Esophagus squamous epithelium (tissue), 5 donors: ENCODE data around the gene ENKD1. TPM values are rescaled to one million over a fixed set of nuclear protein-coding genes. Genes with fewer than 3 reads are reported as not detected.

Source experiments
- DNase-seq: peaks from one replicate; lab custom pipeline; 2025; lab: John Stamatoyannopoulos, UW
- H3K27ac ChIP-seq, 4 donors: fragments of 200-600 bp; sonication (generic); one replicate each; pipeline ENCODE4 v1.5.1; 2016 to 2019; ENCODE audit warnings: mild to moderate bottlenecking in 1 of 4
- H3K27me3 ChIP-seq, 4 donors: fragments of 200-600 bp; sonication (generic); 1 replicate in 3 of 4; 2 replicates in 1 of 4; pipeline versions ENCODE4 v1.5.1 to v1.6.0; 2017 to 2021; ENCODE audit warnings: antibody characterized with exemption in 1 of 4
- H3K36me3 ChIP-seq, 3 donors: fragments of 200-600 bp; sonication (generic); one replicate each; pipeline ENCODE4 v1.5.1; 2016 to 2019
- H3K4me1 ChIP-seq, 3 donors: fragments of 200-600 bp; sonication (generic); one replicate each; pipeline ENCODE4 v1.5.1; 2017 to 2019
- H3K4me3 ChIP-seq, 4 donors: fragments of 200-600 bp; sonication (generic); 1 replicate in 3 of 4; 2 replicates in 1 of 4; pipeline ENCODE4 v1.5.1; 2016 to 2019; ENCODE audit warnings: mild to moderate bottlenecking in 2 of 4, moderate library complexity in 1 of 4
- H3K9me3 ChIP-seq, 3 donors: fragments of 200-600 bp; sonication (generic); one replicate each; pipeline ENCODE4 v1.5.1; 2016 to 2019
- CTCF ChIP-seq, 6 experiments: fragments of 450-650 bp in 4 of 6; fragments of 200-600 bp in 2 of 6; sonication (generic) in 2 of 6; IDR thresholded peaks; one replicate each; pipeline ENCODE4 v1.5.1; 2016 to 2019; ENCODE audit warnings: antibody characterized with exemption in 6 of 6, mild to moderate bottlenecking in 4 of 6, moderate library complexity in 4 of 6
- POLR2A ChIP-seq, 4 donors: fragments of 450-650 bp; IDR thresholded peaks; one replicate each; pipeline ENCODE4 v1.6.1; 2017; ENCODE audit warnings: antibody characterized with exemption in 4 of 4, mild to moderate bottlenecking in 4 of 4, moderate library complexity in 3 of 4
- WGBS, 2 donors: methylation state at CpG; one replicate each; pipeline ENCODE4 v1.1.5; 2018; 5-methylcytosine and 5-hydroxymethylcytosine counted together
- intact Hi-C: fragments of 100-400 bp; cut with DNase I; formaldehyde crosslinking; loops from one replicate; pipeline ENCODE4 v1.15.0; 2022
- total RNA-seq, 4 donors: library from RNA; depleted of rRNA; stranded (reverse); fragments of >200 nt; gene quantifications; one replicate each; pipeline ENCODE4 v1.1.0, GENCODE V29; 2016
- donor health status: DM: yes; HTN: yes; CAD: no.

Gene ENKD1
- total RNA-seq, 4 donors from 2014 or later, result 6.1 to 12.9 (median 12.2) TPM

GRCh38 chr16:67662653-67663010 lies 3.9 kb downstream of the ENKD1 start:
- Histone ChIP-seq H3K4me3 (no peak overlapping the region), H3K27me3 (no peaks in the 10 kb centered on the region), H3K4me1 (peaks cover 31 to 55% (median 32%) of the 10 kb centered on the region in 3 donors), H3K27ac (no peak overlapping the region), H3K36me3 (peaks cover 3 to 32% (median 5%) of the 10 kb centered on the region in 3 donors), H3K9me3 (no peaks in the 10 kb centered on the region)
- TF ChIP-seq POLR2A (IDR thresholded peaks at IDR 0.05), result no peak
- no peak for TF ChIP-seq CTCF (IDR thresholded peaks at IDR 0.05)
- intact Hi-C loops, result loop anchor here (10.0 kb wide), 1 partner anchor 98 kb away; the partner anchor contains the start of gene CTCF
- DNase-seq, result no peak

GRCh38 chr16:67661886-67662652 lies 4.5 kb downstream of the ENKD1 start:
- Histone ChIP-seq H3K36me3 (peaks cover 6 to 37% (median 7%) of the 10 kb centered on the region in 3 donors), H3K27me3 (no peaks in the 10 kb centered on the region), H3K4me1 (peaks cover 26 to 49% (median 27%) of the 10 kb centered on the region in 3 donors), H3K9me3 (no peaks in the 10 kb centered on the region), H3K27ac (no peak overlapping the region), H3K4me3 (no peak overlapping the region)
- intact Hi-C loops, result loop anchor here (10.0 kb wide), 1 partner anchor 97 kb away; the partner anchor contains the start of gene CTCF
- TF ChIP-seq CTCF (IDR thresholded peaks at IDR 0.05) (no peak), POLR2A (IDR thresholded peaks at IDR 0.05) (no peak)
- DNase-seq, result no peak
- 93 to 98% methylated on average over 18 to 22 of the region's 34 CpGs for WGBS, 2 donors

- DNase-seq, result no peak
- peak overlapping the region; percentile 84 to 97 (median 96) for H3K27ac ChIP-seq
- H3K36me3 ChIP-seq, result peaks cover 6 to 46% (median 7%) of the 10 kb centered on the region in 3 donors
- H3K9me3 ChIP-seq, result no peaks in the 10 kb centered on the region
- H3K4me1 ChIP-seq, result peaks cover 22 to 41% (median 23%) of the 10 kb centered on the region in 3 donors
- TF ChIP-seq POLR2A (IDR thresholded peaks at IDR 0.05) (no peak), CTCF (IDR thresholded peaks at IDR 0.05) (no peak)
- intact Hi-C loops, result loop anchor here (10.0 kb wide), 1 partner anchor 96 kb away; the partner anchor contains the start of gene CTCF
- no peaks in the 10 kb centered on the region for H3K27me3 ChIP-seq
- H3K4me3 ChIP-seq, result peak overlapping the region; percentile 53 to 82 (median 78)
- 12% methylated on average over 32 of the region's 39 CpGs; no CpG with 5 or more reads in 1 of the 2 donors for WGBS, 2 donors
These were observed 5.3 kb downstream of the ENKD1 start for GRCh38 chr16:67661101-67661761.

- WGBS, 2 donors, result no CpG with 5 or more reads among the region's 48 CpGs
- intact Hi-C loops, result loop anchor here (10.0 kb wide), 1 partner anchor 96 kb away; the partner anchor contains the start of gene CTCF
- Histone ChIP-seq H3K4me3 (peak within 1 kb of the TSS; percentile 53 to 82 (median 78)), H3K9me3 (no peaks in the 10 kb centered on the region), H3K36me3 (peaks cover 6 to 46% (median 7%) of the 10 kb centered on the region in 3 donors), H3K27ac (peak within 1 kb of the TSS; percentile 84 to 97 (median 96)), H3K27me3 (peaks cover 0 to 1% (median 0%) of the 10 kb centered on the region in 4 donors), H3K4me1 (peaks cover 17 to 35% (median 23%) of the 10 kb centered on the region in 3 donors)
- DNase-seq, result peak; percentile 63
- peak in 1 of 4 donors; percentile 0 for TF ChIP-seq POLR2A (IDR thresholded peaks at IDR 0.05)
- TF ChIP-seq CTCF (IDR thresholded peaks at IDR 0.05), result peak in 3 of 6 experiments; percentile 10 to 42 (median 25)
These were observed 6.0 kb downstream of the ENKD1 start, which contains the start of gene PARD6A for GRCh38 chr16:67660564-67661028. Gene PARD6A, plus strand, starts transcription at chr16:67660960. Its CDS starts 79 bp downstream, at chr16:67661039.
